GM19193 (cell line): Measurements from ENCODE around the gene UBASH3B.

Experiments used
- POLR2A ChIP-seq: IDR thresholded peaks from 4 replicates; pipeline ENCODE4 v1.6.1; 2011; ENCODE audit not compliant: insufficient read depth, insufficient read length; ENCODE audit errors: extremely low read depth

Gene UBASH3B

GRCh38 chr11:122682464-122682863 is 26.9 kb downstream of the UBASH3B start:
- TF ChIP-seq POLR2A: no peak

DNA sequence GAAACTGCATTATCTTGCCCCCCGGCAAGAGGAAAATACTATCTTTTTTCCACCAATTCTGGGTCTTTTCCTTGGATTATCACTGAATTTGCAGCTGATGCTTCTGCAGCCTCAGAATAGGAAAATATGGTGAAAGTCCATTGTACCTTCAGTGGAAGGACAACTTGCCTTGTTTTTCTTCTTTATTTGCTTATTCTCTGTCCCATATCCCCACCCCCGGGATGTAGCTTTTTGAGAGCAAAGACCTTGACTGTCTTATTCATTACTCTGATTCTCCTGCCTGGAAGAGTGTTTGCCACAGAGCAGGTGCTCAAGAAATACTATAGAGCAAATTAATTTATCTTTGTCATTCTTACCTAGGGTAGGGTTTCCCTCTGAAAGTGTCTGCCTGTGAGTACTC is 29.5 kb downstream of the UBASH3B start:
- no peak for TF ChIP-seq POLR2A

DNA sequence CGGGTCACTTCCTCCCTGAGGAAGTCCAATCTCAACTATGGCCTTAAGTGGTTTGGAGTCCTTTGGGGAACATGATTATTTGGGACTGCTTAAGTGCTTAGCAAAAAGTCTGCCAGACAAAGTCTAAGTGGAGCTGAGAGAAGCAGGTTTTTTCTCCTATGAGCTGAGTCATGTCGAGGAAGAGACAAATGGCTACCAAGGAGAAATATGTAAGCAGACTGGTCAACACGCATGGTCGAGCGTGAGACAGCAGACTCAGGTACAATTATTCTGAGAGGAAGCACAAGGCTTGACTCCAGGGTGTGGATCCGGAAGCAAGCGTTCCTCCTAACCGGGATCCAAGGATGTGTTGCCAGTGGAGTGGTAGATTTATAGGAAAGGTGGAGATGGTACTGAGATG is 30.6 kb downstream of the UBASH3B start:
- no peak for TF ChIP-seq POLR2A

- no peak for TF ChIP-seq POLR2A
Measured at GRCh38 chr11:122690384-122690783, 34.9 kb downstream of the UBASH3B start.

DNA sequence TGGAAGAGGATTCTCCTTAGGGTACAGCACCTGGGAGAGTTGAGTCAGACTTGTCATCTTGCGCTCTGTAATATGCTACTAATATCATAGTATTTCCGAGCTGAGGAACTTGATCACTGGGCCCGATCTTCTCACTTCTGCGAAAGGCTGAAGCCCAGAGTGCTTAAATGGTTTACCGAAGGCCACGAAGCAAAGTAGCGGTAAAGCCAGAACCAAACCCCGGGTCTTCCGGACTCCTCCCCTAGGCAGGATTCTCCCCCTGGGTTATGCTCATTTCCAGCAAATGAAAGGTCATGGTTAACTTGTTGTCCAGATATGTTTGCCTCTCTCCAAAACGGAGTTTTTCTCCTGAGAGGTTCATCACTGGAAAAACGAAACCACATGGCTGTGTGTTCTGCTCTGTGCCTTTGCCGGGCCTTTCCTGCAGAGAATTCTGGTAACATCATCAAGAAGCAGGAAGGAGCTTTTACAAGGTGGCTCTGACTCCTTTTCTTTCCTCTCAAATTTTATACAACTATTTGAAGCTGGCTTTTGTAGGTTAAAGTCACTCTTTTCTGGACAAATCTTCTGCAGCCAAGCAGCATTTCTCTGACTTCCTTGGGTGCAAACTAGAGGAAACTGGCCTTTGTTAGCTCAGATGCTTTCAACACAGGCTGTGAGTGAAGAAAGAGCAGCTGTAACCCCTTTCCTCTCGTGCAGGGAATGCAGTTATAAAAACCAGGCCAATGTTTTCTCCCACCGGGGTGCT is 35.5 kb downstream of the UBASH3B start:
- no peak for TF ChIP-seq POLR2A

DNA sequence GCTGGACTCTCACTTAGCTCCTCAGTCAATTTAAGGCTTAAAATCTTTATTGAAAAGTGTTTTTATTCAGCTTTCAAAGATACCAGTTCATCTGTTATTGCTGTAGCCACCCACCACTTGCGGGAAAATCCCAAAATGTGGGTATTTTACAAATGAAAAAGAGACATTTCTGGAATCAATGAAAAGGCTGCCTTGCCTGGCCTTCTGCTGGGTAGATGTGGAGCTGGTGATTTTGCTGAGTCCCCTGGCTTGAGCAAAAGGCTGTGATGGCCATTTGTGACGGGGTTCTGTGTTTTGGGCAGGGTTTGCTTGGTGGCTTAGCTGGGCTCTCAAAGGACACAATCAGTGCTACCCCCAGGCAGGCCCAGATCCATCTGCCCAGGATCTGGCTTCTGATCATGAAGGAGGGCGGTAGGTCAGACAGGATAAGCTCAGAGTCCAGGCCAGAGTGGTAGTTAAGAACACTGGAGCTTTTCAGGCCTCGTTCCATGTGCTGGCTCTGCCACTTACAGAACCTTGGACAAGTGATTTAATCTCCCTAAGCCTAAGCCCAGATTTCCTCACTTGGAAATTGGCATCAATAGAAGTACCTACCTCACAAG is 36.1 kb downstream of the UBASH3B start:
- TF ChIP-seq POLR2A: no peak

DNA sequence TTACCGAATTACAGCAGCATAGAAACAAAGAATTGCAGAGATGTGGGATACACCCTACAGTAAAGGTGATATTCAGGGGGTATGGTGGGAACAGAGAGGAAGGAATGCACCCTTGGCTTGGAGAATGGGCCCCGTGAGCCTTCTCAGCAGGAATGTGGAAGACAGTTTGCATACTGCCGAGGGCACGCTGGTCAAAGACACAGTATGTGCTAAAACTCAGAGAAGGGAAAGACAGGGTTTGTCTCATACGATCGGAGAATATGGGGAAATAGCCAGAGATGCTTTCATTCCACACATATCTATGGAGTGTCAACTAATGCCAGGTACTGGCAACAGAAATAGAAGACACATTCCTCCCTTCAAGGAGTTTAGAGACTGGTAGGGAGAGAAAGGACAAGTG is 36.9 kb downstream of the UBASH3B start:
- no peak for TF ChIP-seq POLR2A

DNA sequence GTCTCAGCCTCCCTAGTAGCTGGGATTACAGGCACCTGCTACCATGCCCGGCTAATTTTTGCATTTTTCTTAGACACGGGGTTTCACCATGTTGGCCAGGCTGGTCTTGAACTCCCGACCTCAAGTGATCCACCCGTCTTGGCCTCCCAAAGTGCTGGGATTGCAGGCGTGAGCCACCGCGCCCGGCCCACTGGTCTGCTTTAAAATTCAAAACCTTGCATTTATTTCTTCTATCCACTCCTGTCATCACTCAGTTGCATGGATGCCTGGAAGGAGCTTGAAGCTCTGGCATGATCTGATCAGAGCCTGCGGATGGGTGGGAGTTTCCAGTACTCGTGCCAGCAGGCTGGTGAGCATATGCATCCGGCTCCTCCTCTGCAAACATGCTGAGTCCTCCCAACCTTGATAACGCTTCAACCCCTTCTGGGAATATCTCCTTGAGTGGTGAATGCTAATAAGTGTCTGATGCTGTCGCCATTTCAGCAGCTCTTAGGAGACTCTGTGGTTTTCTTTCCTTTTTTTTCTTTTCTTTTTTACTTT is 39.6 kb downstream of the UBASH3B start:
- no peak for TF ChIP-seq POLR2A

- TF ChIP-seq POLR2A: no peak
Measured at GRCh38 chr11:122696662-122697061, 41.1 kb downstream of the UBASH3B start.

- no peak for TF ChIP-seq POLR2A
Measured at GRCh38 chr11:122697636-122698167, 42.2 kb downstream of the UBASH3B start.

DNA sequence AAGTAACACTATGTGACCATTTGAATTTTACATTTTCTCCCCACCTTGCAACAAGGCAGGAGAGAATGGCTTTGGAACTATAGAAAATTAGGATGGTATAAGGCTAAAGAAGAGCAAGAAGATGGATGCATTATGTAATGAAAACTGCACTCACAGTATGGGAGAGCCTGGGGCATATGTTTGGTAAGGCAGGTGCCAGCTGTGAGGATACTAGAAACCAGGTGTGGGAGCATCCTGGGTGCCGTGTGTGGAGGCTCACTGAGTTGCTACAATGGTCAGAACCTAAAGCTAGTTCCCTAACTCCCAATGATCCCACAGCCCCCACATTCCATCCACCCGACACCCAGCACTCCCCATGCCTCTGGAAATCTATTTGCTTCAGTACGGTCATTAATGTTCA is 42.9 kb downstream of the UBASH3B start:
- no peak for TF ChIP-seq POLR2A

GRCh38 chr11:122700666-122701065 is 45.1 kb downstream of the UBASH3B start:
- TF ChIP-seq POLR2A: no peak

GRCh38 chr11:122701143-122701542 is 45.6 kb downstream of the UBASH3B start:
- TF ChIP-seq POLR2A: no peak

- TF ChIP-seq POLR2A: no peak
Measured at GRCh38 chr11:122703541-122704272, 48.2 kb downstream of the UBASH3B start.

- TF ChIP-seq POLR2A: no peak
Measured at GRCh38 chr11:122705396-122705795, 49.9 kb downstream of the UBASH3B start.
